GM12878 (cell line): Measurements from ENCODE around the gene SULF2. TPM values are rescaled to one million over a fixed set of nuclear protein-coding genes. Genes with fewer than 3 reads are reported as not detected.
A peak's percentile ranks its signal among the peaks of the same experiment; 100 is the strongest.

Experiments
- ATAC-seq: fragments of 200-7000 bp; cut with Tn5 transposase; 3 replicates; pipeline ENCODE4 v1.9.1; 2020; ENCODE audit warnings: mild to moderate bottlenecking, moderate library complexity
- BruUV-seq: library from RNA; stranded (reverse); fragments of 400-500 nt; replicated peaks from 2 replicates; lab custom pipeline; 2021; lab: Mats Ljungman, UMichigan
- CTCF ChIA-PET: fragments of 300-600 bp; sonication (Branson Sonifier 250); formaldehyde crosslinking; extraction: SDS; loops from one replicate; lab custom pipeline; 2021; ENCODE audit warnings: inconsistent platforms; lab: Yijun Ruan, JAX
- POLR2A ChIA-PET: fragments of 350-600 bp; formaldehyde crosslinking; extraction: SDS; loops from one replicate; lab custom pipeline; 2021; ENCODE audit warnings: inconsistent platforms; lab: Charles Lee
- RAD21 ChIA-PET: fragments of 300-600 bp; sonication (Branson Sonifier 250); formaldehyde crosslinking; loops from one replicate; lab custom pipeline; 2023; ENCODE audit warnings: antibody characterized with exemption; ENCODE audit not compliant: unreplicated experiment; lab: Charles Lee
- SMC1A ChIA-PET: fragments of 300-600 bp; sonication (Branson Sonifier 250); formaldehyde crosslinking; loops from one replicate; lab custom pipeline; 2023; ENCODE audit not compliant: unreplicated experiment, uncharacterized antibody; lab: Charles Lee
- DNase-seq: peaks from one replicate; pipeline ENCODE4 v3.0.0-alpha.2; 2011; ENCODE audit warnings: low read depth, low spot score
- FAIRE-seq: peaks from 3 replicates; lab custom pipeline; 2011; peaks lifted over from hg19 to GRCh38; lab: Jason Lieb, UNC
- H2AFZ ChIP-seq: 2 replicates; pipeline ENCODE4 v1.6.0; 2011; ENCODE audit warnings: low read depth, low read length, control low read depth; ENCODE audit not compliant: control insufficient read depth
- H3K27ac ChIP-seq: 2 replicates; pipeline ENCODE4 v1.5.1; 2011; ENCODE audit warnings: control low read depth; ENCODE audit not compliant: control insufficient read depth, insufficient read depth
- H3K27me3 ChIP-seq, 2 experiments: replicated peaks in 1 of 2; 2 replicates each; pipeline versions ENCODE4 v1.6.0 to v1.6.1; 2011; ENCODE audit warnings: low read length in 1 of 2; ENCODE audit not compliant: control insufficient read depth in 2 of 2, insufficient read depth in 2 of 2
- H3K36me3 ChIP-seq, 2 experiments: 2 replicates each; pipeline ENCODE4 v1.5.1; 2011; ENCODE audit warnings: low read length in 1 of 2; ENCODE audit not compliant: control insufficient read depth in 2 of 2, insufficient read depth in 2 of 2
- H3K4me1 ChIP-seq: 2 replicates; pipeline ENCODE4 v1.6.1; 2011; ENCODE audit warnings: mild to moderate bottlenecking, low read length, moderate library complexity, mixed read lengths; ENCODE audit not compliant: control insufficient read depth, insufficient read depth
- H3K4me2 ChIP-seq: 2 replicates; pipeline ENCODE4 v1.6.0; 2011; ENCODE audit warnings: control low read depth; ENCODE audit not compliant: control insufficient read depth, insufficient read depth
- H3K4me3 ChIP-seq: fragments of 200-600 bp; sonication (generic); 2 replicates; pipeline ENCODE4 v1.5.1; 2016
- H3K79me2 ChIP-seq: 2 replicates; pipeline ENCODE4 v1.6.0; 2011; ENCODE audit warnings: low read length; ENCODE audit not compliant: control insufficient read depth, insufficient read depth
- H3K9ac ChIP-seq: 2 replicates; pipeline ENCODE4 v1.8.0; 2011; ENCODE audit warnings: low read length, control low read depth, mixed read lengths; ENCODE audit not compliant: control insufficient read depth, insufficient read depth
- H3K9me3 ChIP-seq: replicated peaks from 3 replicates; pipeline ENCODE4 v1.5.1; 2011; ENCODE audit warnings: mild to moderate bottlenecking, low read length; ENCODE audit not compliant: control insufficient read depth, insufficient read depth
- H4K20me1 ChIP-seq: 2 replicates; pipeline ENCODE4 v1.6.0; 2011; ENCODE audit not compliant: control insufficient read depth, insufficient read depth
- ASH2L ChIP-seq: fragments of 300-600, 200-600 bp; sonication (generic); IDR thresholded peaks from 2 replicates; pipeline ENCODE4 v1.6.1; 2017; ENCODE audit warnings: low read depth, mild to moderate bottlenecking, borderline replicate concordance
- CBX3 ChIP-seq: fragments of 200-600 bp; sonication (generic); IDR thresholded peaks from 2 replicates; pipeline ENCODE4 v1.6.1; 2016; ENCODE audit warnings: low read depth, borderline replicate concordance
- CHD4 ChIP-seq: fragments of 200-600 bp; sonication (generic); IDR thresholded peaks from 2 replicates; pipeline ENCODE4 v1.6.1; 2016; ENCODE audit warnings: mild to moderate bottlenecking
- DPF2 ChIP-seq: fragments of 450-650 bp; IDR thresholded peaks from 2 replicates; pipeline ENCODE4 v1.6.1; 2017; ENCODE audit warnings: mild to moderate bottlenecking
- ESRRA ChIP-seq: IDR thresholded peaks from 2 replicates; pipeline ENCODE4 v1.6.1; 2012; ENCODE audit warnings: mild to moderate bottlenecking, low read length, improper control_type of control experiment
- ETV6 ChIP-seq, 2 experiments: fragments of 450-650 bp in 1 of 2; IDR thresholded peaks in 1 of 2; conservative IDR thresholded peaks in 1 of 2; 2 replicates each; pipeline ENCODE4 v1.6.1; 2014; ENCODE audit warnings: antibody characterized with exemption in 1 of 2, borderline replicate concordance in 1 of 2, low read depth in 1 of 2, mild to moderate bottlenecking in 1 of 2, moderate library complexity in 1 of 2
- IRF4 ChIP-seq: IDR thresholded peaks from 2 replicates; pipeline ENCODE4 v1.6.1; 2011; ENCODE audit warnings: low read depth, low read length
- NFXL1 ChIP-seq: fragments of 450-650 bp; IDR thresholded peaks from 2 replicates; pipeline ENCODE4 v1.6.1; 2017; ENCODE audit warnings: antibody characterized with exemption, mild to moderate bottlenecking, borderline replicate concordance
- NR2C1 ChIP-seq: fragments of 450-650 bp; IDR thresholded peaks from 2 replicates; pipeline ENCODE4 v1.6.1; 2017; ENCODE audit warnings: antibody characterized with exemption, mild to moderate bottlenecking, moderate library complexity
- POLR2A ChIP-seq: IDR thresholded peaks from 2 replicates; pipeline ENCODE4 v1.6.1; 2011; ENCODE audit warnings: low read depth, mild to moderate bottlenecking, low read length
- POLR2AphosphoS5 ChIP-seq: IDR thresholded peaks from 2 replicates; pipeline ENCODE4 v1.6.1; 2011; ENCODE audit warnings: mild to moderate bottlenecking, low read length, inconsistent platforms
- SPI1 ChIP-seq: IDR thresholded peaks from 2 replicates; pipeline ENCODE4 v1.6.1; 2011; ENCODE audit warnings: low read depth, mild to moderate bottlenecking, low read length, moderate library complexity, borderline replicate concordance; ENCODE audit not compliant: insufficient read depth
- WGBS: methylation state at CpG from one replicate; pipeline ENCODE4 v1.1.6; 2016; ENCODE audit warnings: low lambda C conversion rate; ENCODE audit not compliant: insufficient replicate concordance, insufficient coverage; ENCODE audit errors: missing lambda C conversion rate; 5-methylcytosine and 5-hydroxymethylcytosine counted together
- in situ Hi-C: fragments of 300-500 bp; cut with MboI; formaldehyde crosslinking; loops from 9 replicates; pipeline ENCODE4 v1.14.3; 2018; ENCODE audit warnings: mixed read lengths
- intact Hi-C: fragments of 100-400 bp; cut with micrococcal nuclease; formaldehyde crosslinking; loops from one replicate; pipeline ENCODE4 v1.14.2; 2022; ENCODE audit not compliant: unreplicated experiment
- polyA plus RNA-seq, 11 experiments: library from polyadenylated mRNA; depleted of rRNA in 4 of 11; unstranded in 6 of 11; stranded (reverse) in 5 of 11; fragments of >200 nt; fragmentation: Nextera tagmentation in 4 of 11; fragmentation: Illumina TruSeq in 1 of 11; extraction: Ambion mirVana in 4 of 11; extraction: Trizol in 1 of 11; gene quantifications; 1 replicate in 1 of 11; 2 replicates in 10 of 11; pipeline versions ENCODE4 v1.2.1 to v1.2.3, GENCODE V29; 2011 to 2016; ENCODE audit warnings: inconsistent platforms in 2 of 11, missing spikeins in 2 of 11, low read depth in 1 of 11
- total RNA-seq, 4 experiments: library from RNA; depleted of rRNA in 3 of 4; stranded (reverse); fragments of >200 nt in 3 of 4; fragmentation: Illumina TruSeq in 1 of 4; extraction: Trizol in 1 of 4; gene quantifications; 2 replicates each; pipeline versions ENCODE4 v1.2.1 to v1.2.3, GENCODE V29; 2013 to 2021
- TF ChIP-seq, protein P1 (sequence below): fragments of 450-650 bp; IDR thresholded peaks from 2 replicates; pipeline ENCODE4 v1.6.1; 2017; ENCODE audit warnings: mild to moderate bottlenecking, low read depth, inconsistent platforms; ENCODE audit not compliant: poor library complexity, severe bottlenecking
- TF ChIP-seq, protein P2 (sequence below): fragments of 450-650 bp; IDR thresholded peaks from 2 replicates; pipeline ENCODE4 v1.6.1; 2017; ENCODE audit warnings: antibody characterized with exemption, mild to moderate bottlenecking, moderate library complexity
- TF ChIP-seq, protein P3 (sequence below), 3 experiments: IDR thresholded peaks in 2 of 3; conservative IDR thresholded peaks in 1 of 3; 2 replicates each; pipeline ENCODE4 v1.5.1; 2011; ENCODE audit warnings: low read depth in 3 of 3, low read length in 3 of 3, mild to moderate bottlenecking in 3 of 3, control low read depth in 2 of 3, moderate library complexity in 2 of 3, inconsistent platforms in 1 of 3, mixed read lengths in 1 of 3; ENCODE audit not compliant: control insufficient read depth in 2 of 3, insufficient read depth in 1 of 3; ENCODE audit errors: extremely low read depth in 1 of 3

The SULF2 gene
- total and polyA plus RNA-seq, 10 of the 15 experiments (the other 5 are each of a cell fraction or from before 2014, with no cell fraction given): 0.69 to 4.1 (median 1.6) TPM

DNA sequence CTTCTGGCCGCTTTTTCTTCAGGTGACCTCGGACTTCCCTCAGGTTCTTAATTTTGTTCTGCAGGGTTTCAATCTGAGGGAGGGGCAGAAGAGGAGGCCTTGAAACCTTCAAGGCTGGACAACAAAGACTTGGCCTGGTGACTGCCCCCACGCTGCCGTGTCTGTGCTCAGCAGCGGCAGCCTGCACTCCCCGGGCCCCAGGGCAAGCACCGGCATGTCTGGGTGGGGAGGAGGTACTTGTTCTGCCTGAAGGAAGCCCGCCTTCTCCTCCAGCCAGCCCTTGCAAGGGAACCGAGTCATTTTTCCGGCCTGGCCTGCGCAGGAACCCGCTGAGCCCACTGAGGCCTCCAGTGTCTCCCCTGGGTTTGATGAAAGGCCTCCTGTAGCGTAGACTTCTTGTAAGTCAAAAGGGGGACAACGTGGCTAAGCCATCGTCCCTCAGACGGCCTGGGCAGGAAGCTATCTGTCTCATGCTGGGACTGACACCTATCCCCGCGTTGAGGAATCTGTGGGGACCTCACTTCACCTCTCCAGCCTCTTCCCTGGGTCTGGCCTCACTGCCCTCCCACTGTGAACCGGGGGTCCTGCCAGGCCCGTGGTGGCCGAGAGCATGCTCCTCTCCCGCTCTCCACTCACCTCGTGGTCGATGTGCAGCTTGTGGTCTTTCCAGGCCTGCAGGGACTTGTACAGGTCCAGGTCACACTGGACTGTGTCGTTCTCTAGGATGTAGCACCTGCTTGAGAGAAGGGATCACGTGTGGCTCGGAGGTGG is 119.9 kb downstream of the SULF2 start:
- ATAC-seq: no peak
- no peak for TF ChIP-seq NR2C1
- peak; percentile 59 for TF ChIP-seq POLR2A
- TF ChIP-seq ESRRA: no peak
- no peak for TF ChIP-seq DPF2
- TF ChIP-seq SPI1: no peak
- TF ChIP-seq ASH2L: no peak
- TF ChIP-seq, protein P1, sequence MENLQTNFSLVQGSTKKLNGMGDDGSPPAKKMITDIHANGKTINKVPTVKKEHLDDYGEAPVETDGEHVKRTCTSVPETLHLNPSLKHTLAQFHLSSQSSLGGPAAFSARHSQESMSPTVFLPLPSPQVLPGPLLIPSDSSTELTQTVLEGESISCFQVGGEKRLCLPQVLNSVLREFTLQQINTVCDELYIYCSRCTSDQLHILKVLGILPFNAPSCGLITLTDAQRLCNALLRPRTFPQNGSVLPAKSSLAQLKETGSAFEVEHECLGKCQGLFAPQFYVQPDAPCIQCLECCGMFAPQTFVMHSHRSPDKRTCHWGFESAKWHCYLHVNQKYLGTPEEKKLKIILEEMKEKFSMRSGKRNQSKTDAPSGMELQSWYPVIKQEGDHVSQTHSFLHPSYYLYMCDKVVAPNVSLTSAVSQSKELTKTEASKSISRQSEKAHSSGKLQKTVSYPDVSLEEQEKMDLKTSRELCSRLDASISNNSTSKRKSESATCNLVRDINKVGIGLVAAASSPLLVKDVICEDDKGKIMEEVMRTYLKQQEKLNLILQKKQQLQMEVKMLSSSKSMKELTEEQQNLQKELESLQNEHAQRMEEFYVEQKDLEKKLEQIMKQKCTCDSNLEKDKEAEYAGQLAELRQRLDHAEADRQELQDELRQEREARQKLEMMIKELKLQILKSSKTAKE: no peak
- TF ChIP-seq, protein P2, sequence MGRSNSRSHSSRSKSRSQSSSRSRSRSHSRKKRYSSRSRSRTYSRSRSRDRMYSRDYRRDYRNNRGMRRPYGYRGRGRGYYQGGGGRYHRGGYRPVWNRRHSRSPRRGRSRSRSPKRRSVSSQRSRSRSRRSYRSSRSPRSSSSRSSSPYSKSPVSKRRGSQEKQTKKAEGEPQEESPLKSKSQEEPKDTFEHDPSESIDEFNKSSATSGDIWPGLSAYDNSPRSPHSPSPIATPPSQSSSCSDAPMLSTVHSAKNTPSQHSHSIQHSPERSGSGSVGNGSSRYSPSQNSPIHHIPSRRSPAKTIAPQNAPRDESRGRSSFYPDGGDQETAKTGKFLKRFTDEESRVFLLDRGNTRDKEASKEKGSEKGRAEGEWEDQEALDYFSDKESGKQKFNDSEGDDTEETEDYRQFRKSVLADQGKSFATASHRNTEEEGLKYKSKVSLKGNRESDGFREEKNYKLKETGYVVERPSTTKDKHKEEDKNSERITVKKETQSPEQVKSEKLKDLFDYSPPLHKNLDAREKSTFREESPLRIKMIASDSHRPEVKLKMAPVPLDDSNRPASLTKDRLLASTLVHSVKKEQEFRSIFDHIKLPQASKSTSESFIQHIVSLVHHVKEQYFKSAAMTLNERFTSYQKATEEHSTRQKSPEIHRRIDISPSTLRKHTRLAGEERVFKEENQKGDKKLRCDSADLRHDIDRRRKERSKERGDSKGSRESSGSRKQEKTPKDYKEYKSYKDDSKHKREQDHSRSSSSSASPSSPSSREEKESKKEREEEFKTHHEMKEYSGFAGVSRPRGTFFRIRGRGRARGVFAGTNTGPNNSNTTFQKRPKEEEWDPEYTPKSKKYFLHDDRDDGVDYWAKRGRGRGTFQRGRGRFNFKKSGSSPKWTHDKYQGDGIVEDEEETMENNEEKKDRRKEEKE: no peak
- TF ChIP-seq CHD4: no peak
- TF ChIP-seq, protein P3, sequence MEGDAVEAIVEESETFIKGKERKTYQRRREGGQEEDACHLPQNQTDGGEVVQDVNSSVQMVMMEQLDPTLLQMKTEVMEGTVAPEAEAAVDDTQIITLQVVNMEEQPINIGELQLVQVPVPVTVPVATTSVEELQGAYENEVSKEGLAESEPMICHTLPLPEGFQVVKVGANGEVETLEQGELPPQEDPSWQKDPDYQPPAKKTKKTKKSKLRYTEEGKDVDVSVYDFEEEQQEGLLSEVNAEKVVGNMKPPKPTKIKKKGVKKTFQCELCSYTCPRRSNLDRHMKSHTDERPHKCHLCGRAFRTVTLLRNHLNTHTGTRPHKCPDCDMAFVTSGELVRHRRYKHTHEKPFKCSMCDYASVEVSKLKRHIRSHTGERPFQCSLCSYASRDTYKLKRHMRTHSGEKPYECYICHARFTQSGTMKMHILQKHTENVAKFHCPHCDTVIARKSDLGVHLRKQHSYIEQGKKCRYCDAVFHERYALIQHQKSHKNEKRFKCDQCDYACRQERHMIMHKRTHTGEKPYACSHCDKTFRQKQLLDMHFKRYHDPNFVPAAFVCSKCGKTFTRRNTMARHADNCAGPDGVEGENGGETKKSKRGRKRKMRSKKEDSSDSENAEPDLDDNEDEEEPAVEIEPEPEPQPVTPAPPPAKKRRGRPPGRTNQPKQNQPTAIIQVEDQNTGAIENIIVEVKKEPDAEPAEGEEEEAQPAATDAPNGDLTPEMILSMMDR (IDR thresholded peaks at IDR 0.05 in 2 of 3, conservative IDR thresholded peaks at IDR 0.05 in 1 of 3; ENCODE audit: control insufficient read depth in 2 of 3, extremely low read depth in 1 of 3, insufficient read depth in 1 of 3, low read depth in 3 of 3, low read length in 3 of 3): no peak
- peak in 1 of 2 experiments; percentile 54; a peak in 1 of 4 replicates for TF ChIP-seq ETV6 (conservative IDR thresholded peaks at IDR 0.05 in 1 of 2, IDR thresholded peaks at IDR 0.05 in 1 of 2; ENCODE audit: borderline replicate concordance in 1 of 2, low read depth in 1 of 2)
- peak; percentile 43; the same call in 1 of the 2 replicates for TF ChIP-seq NFXL1
- 0 out of 2 replicates have a peak, but pooled peaks have one; percentile 29 for TF ChIP-seq POLR2AphosphoS5
- TF ChIP-seq IRF4: no peak
- TF ChIP-seq CBX3: no peak
- TF ChIP-seq, all 136 proteins: peak for 4
- no peak overlapping the region for H3K4me2 ChIP-seq
- H3K36me3 ChIP-seq: peaks cover 9 to 23% of the 10 kb centered on the region in 2 experiments; a peak in 3 of 4 replicates
- no peaks in the 10 kb centered on the region for H3K27me3 ChIP-seq
- intact Hi-C loops: no loop called here
- DNase-seq (no peak), FAIRE-seq (no peak)
- 92% methylated on average over 27 of the region's 27 CpGs for WGBS
- ChIA-PET RAD21 (interaction anchor here (2.3 kb wide), 1 partner anchor 955 kb away, joined by 8 read pairs; no protein-coding TSS in a partner anchor), POLR2A (no interaction called here), SMC1A (interaction anchor here (1.7 to 1.8 kb wide), 2 partner anchors 467 to 955 kb away, joined by 5 to 10 read pairs; no protein-coding TSS in a partner anchor), CTCF (interaction anchor here (0.6 to 2.8 kb wide), 7 partner anchors 8 to 1113 kb away, joined by 3 to 18 read pairs (median 7); no protein-coding TSS in a partner anchor)
- no TSS peak for BruUV-seq
- no peak overlapping the region for H3K4me3 ChIP-seq
- H3K79me2 ChIP-seq: no peaks in the 10 kb centered on the region
- no peak overlapping the region for H3K9ac ChIP-seq
- no peak overlapping the region for H2AFZ ChIP-seq
- no peaks in the 10 kb centered on the region for H3K4me1 ChIP-seq
- H4K20me1 ChIP-seq: no peaks in the 10 kb centered on the region
- in situ Hi-C loops: no loop called here
- no peaks in the 10 kb centered on the region for H3K9me3 ChIP-seq
- H3K27ac ChIP-seq: no peak overlapping the region
